GM23338 (cell line): ENCODE data around the gene ARL15. TPM values are rescaled to one million over a fixed set of nuclear protein-coding genes. Genes with fewer than 3 reads are reported as not detected.

Experiments
- ATAC-seq: fragments of 200-7000 bp; cut with Tn5 transposase; 3 replicates; pipeline ENCODE4 v1.9.1; 2020
- DNase-seq: peaks from one replicate; pipeline ENCODE4 v3.0.0-alpha.2; 2015; ENCODE audit warnings: low spot score
- H2AFZ ChIP-seq: fragments of 200-600 bp; sonication (generic); 2 replicates; pipeline ENCODE4 v1.8.0; 2016; ENCODE audit warnings: antibody characterized with exemption, mild to moderate bottlenecking, moderate library complexity
- H3F3A ChIP-seq: fragments of 200-600 bp; sonication (generic); replicated peaks from 2 replicates; pipeline ENCODE4 v1.8.0; 2017; ENCODE audit warnings: antibody characterized with exemption, mixed run types, low read depth
- H3K27ac ChIP-seq: fragments of 200-600 bp; sonication (generic); 2 replicates; pipeline ENCODE4 v1.6.1; 2016; ENCODE audit warnings: low read depth
- H3K27me3 ChIP-seq: fragments of 200-600 bp; sonication (generic); 2 replicates; pipeline ENCODE4 v1.8.0; 2016; ENCODE audit warnings: mild to moderate bottlenecking, mixed run types, moderate library complexity; ENCODE audit not compliant: insufficient read depth
- H3K36me3 ChIP-seq: fragments of 200-600 bp; sonication (generic); 2 replicates; pipeline ENCODE4 v1.8.0; 2016; ENCODE audit warnings: mild to moderate bottlenecking; ENCODE audit not compliant: insufficient read depth
- H3K4me1 ChIP-seq: fragments of 200-600 bp; sonication (generic); 2 replicates; pipeline ENCODE4 v1.8.0; 2016; ENCODE audit warnings: mild to moderate bottlenecking, moderate library complexity; ENCODE audit not compliant: insufficient read depth
- H3K4me2 ChIP-seq: fragments of 200-600 bp; sonication (generic); 2 replicates; pipeline ENCODE4 v1.7.1; 2017; ENCODE audit warnings: mixed run types
- H3K4me3 ChIP-seq: fragments of 200-600 bp; sonication (generic); 2 replicates; pipeline ENCODE4 v1.6.1; 2016; ENCODE audit warnings: mixed run types
- H3K79me2 ChIP-seq: fragments of 200-600 bp; sonication (generic); replicated peaks from 2 replicates; pipeline ENCODE4 v1.8.0; 2017; ENCODE audit warnings: mild to moderate bottlenecking; ENCODE audit not compliant: insufficient read depth
- H3K9me2 ChIP-seq: fragments of 200-600 bp; sonication (generic); 2 replicates; pipeline ENCODE4 v1.8.0; 2017; ENCODE audit not compliant: insufficient read depth
- H4K20me1 ChIP-seq: fragments of 200-600 bp; sonication (generic); replicated peaks from 2 replicates; pipeline ENCODE4 v1.8.0; 2017; ENCODE audit warnings: mild to moderate bottlenecking; ENCODE audit not compliant: insufficient read depth
- H3K27ac Mint-ChIP-seq: 2 replicates; pipeline ENCODE4 v1.8.0; 2020; ENCODE audit warnings: inconsistent platforms, mild to moderate bottlenecking, moderate library complexity, mixed read lengths
- H3K27me3 Mint-ChIP-seq: 3 replicates; pipeline ENCODE4 v1.8.0; 2022; ENCODE audit warnings: low read depth, mild to moderate bottlenecking, moderate library complexity, mixed read lengths, inconsistent platforms; ENCODE audit not compliant: insufficient read depth, poor library complexity
- H3K36me3 Mint-ChIP-seq: 3 replicates; pipeline ENCODE4 v1.8.0; 2021; ENCODE audit warnings: low read depth, mild to moderate bottlenecking, inconsistent platforms, moderate library complexity, mixed read lengths
- H3K4me1 Mint-ChIP-seq: 3 replicates; pipeline ENCODE4 v1.8.0; 2020; ENCODE audit warnings: mild to moderate bottlenecking, inconsistent platforms, mixed read lengths
- H3K4me3 Mint-ChIP-seq: 3 replicates; pipeline ENCODE4 v1.8.0; 2021; ENCODE audit warnings: moderate library complexity, mild to moderate bottlenecking, inconsistent platforms, mixed read lengths
- H3K9me3 Mint-ChIP-seq: 3 replicates; pipeline ENCODE4 v1.8.0; 2020; ENCODE audit warnings: moderate library complexity, mild to moderate bottlenecking, inconsistent platforms, mixed read lengths
- CTCF ChIP-seq, 2 experiments: fragments of 200-600 bp in 1 of 2; sonication (generic) in 1 of 2; conservative IDR thresholded peaks; 2 replicates each; pipeline versions ENCODE4 v1.5.1 to v1.6.1; 2016 to 2017; ENCODE audit warnings: antibody characterized with exemption in 2 of 2, low read depth in 2 of 2, mild to moderate bottlenecking in 2 of 2, moderate library complexity in 1 of 2
- ETS1 ChIP-seq: IDR thresholded peaks from 2 replicates; pipeline ENCODE4 v1.6.1; 2016; ENCODE audit warnings: antibody characterized with exemption
- EZH2phosphoT487 ChIP-seq: fragments of 200-600 bp; sonication (generic); IDR thresholded peaks from one replicate; pipeline ENCODE4 v1.8.1; 2018; ENCODE audit warnings: antibody characterized with exemption; ENCODE audit not compliant: unreplicated experiment
- NANOG ChIP-seq: IDR thresholded peaks from 2 replicates; pipeline ENCODE4 v1.6.1; 2016; ENCODE audit warnings: antibody characterized with exemption, borderline replicate concordance
- STAT1 ChIP-seq: IDR thresholded peaks from one replicate; pipeline ENCODE4 v1.6.1; 2016; ENCODE audit warnings: antibody characterized with exemption; ENCODE audit not compliant: unreplicated experiment
- ZNF462 ChIP-seq: fragments of 250-450 bp; sonication (Bioruptor Pico); IDR thresholded peaks from 2 replicates; pipeline ENCODE4 v1.5.0; 2020; ENCODE audit warnings: mild to moderate bottlenecking, moderate library complexity
- polyA plus RNA-seq: library from polyadenylated mRNA; unstranded; fragments of >200 nt; fragmentation: Nextera tagmentation; extraction: Ambion mirVana; gene quantifications from 2 replicates; pipeline ENCODE4 v1.2.1, GENCODE V29; 2016
- total RNA-seq: library from RNA; depleted of rRNA; stranded (reverse); fragments of >200 nt; shearing (Covaris generic); gene quantifications from 2 replicates; pipeline ENCODE4 v1.2.3, GENCODE V29; 2014

Gene ARL15
- total and polyA plus RNA-seq, 2 experiments from 2014 or later: 13.0 to 54.0 TPM

- no peak overlapping the region for H3K4me3 ChIP-seq
- Mint-ChIP-seq H3K27ac (no peak overlapping the region), H3K9me3 (no peaks in the 10 kb centered on the region), H3K4me1 (peaks cover 22% of the 10 kb centered on the region), H3K4me3 (no peak overlapping the region), H3K36me3 (peaks cover 3% of the 10 kb centered on the region; the same call in 1 of the 3 replicates), H3K27me3 (peaks cover 2% of the 10 kb centered on the region)
- no peaks in the 10 kb centered on the region for H3F3A ChIP-seq
- no peak for TF ChIP-seq CTCF (conservative IDR thresholded peaks at IDR 0.05; ENCODE audit: low read depth in 2 of 2)
- TF ChIP-seq NANOG: no peak
- TF ChIP-seq ZNF462 (CRISPR knock-in tag): no peak
- no peak for TF ChIP-seq ETS1
- no peak for TF ChIP-seq EZH2phosphoT487
- no peak for TF ChIP-seq STAT1
- H3K27ac ChIP-seq: no peak overlapping the region
- no peak overlapping the region for H3K4me2 ChIP-seq
- H3K4me1 ChIP-seq: peaks cover 20% of the 10 kb centered on the region
- H3K9me2 ChIP-seq: no peaks in the 10 kb centered on the region
- no peak for DNase-seq
- H2AFZ ChIP-seq: no peak overlapping the region
- H4K20me1 ChIP-seq: no peaks in the 10 kb centered on the region
- no peaks in the 10 kb centered on the region for H3K79me2 ChIP-seq
- ATAC-seq: no peak
- no peaks in the 10 kb centered on the region for H3K27me3 ChIP-seq
- H3K36me3 ChIP-seq: no peaks in the 10 kb centered on the region
Observed at GRCh38 chr5:54001976-54002775, 308.2 kb downstream of the ARL15 start.
